ENCODE results near the gene ZMYM2. TPM values are rescaled to one million over a fixed set of nuclear protein-coding genes. Genes with fewer than 3 reads are reported as not detected.

Gene ZMYM2
- total and polyA plus RNA-seq, 2 of the 13 experiments (the other 11 are each of a cell fraction or from before 2014, with no cell fraction given) = 22.4 to 40.8 TPM

DNA sequence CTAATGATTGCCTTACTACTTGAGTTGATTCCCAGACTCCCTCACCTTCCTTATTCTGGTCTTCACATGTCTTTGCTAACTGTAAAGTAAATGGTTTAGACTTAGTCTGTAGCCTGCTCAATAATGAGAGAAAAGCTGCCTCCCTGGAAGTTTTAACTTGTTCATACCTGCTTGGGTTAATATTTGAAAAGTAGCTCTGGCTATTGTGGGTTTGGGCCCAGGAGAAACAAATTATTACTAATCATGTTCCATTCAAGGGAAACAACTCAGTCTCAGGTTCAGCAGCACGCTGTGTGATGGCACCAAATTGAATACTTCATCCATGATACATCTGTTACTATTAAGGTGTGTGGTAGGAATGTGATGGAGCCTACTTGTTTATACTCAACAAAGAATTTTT, 75.0 kb downstream of the ZMYM2 start:
- BruUV-seq (replicated peaks) = no TSS peak
- Histone ChIP-seq H3K4me1 (ENCODE audit: insufficient read depth, low read length) (no peaks in the 10 kb centered on the region), H3K4me3 (replicated peaks in 1 of 3; ENCODE audit: insufficient read depth in 1 of 3, low read depth in 2 of 3, low read length in 3 of 3) (no peak overlapping the region), H3K27ac (ENCODE audit: extremely low read length, insufficient read depth, low read length) (no peak overlapping the region), H3K9ac (ENCODE audit: insufficient read depth, low read depth, low read length) (no peak overlapping the region), H3K4me2 (ENCODE audit: low read depth, low read length) (no peak overlapping the region), H3K36me3 (replicated peaks in 1 of 2; ENCODE audit: control insufficient read depth in 1 of 2, insufficient read depth in 2 of 2, low read length in 2 of 2) (peaks cover 6 to 41% of the 10 kb centered on the region in 2 experiments), H4K20me1 (ENCODE audit: insufficient read depth, low read length) (no peaks in the 10 kb centered on the region), H3K27me3 (ENCODE audit: control insufficient read depth in 1 of 2, insufficient read depth in 2 of 2, low read length in 2 of 2) (no peaks in the 10 kb centered on the region), H3K9me3 (ENCODE audit: low read length) (no peaks in the 10 kb centered on the region), H2AFZ (ENCODE audit: low read length) (no peak overlapping the region), H3K79me2 (ENCODE audit: insufficient read depth, low read length) (no peaks in the 10 kb centered on the region)
- FAIRE-seq = no peak
- DNase-seq (ENCODE audit: low spot score) = no peak
- ATAC-seq = no peak
- in situ Hi-C loops (cut with HindIII; ENCODE audit: extremely low pct_ligation_motif_present, low pct_unique_long_range_greater_than_20kb) = no loop called here
- ChIA-PET POLR2A (no interaction called here), CTCF (ENCODE audit: low intra/inter-chr PET ratio, low total read pairs) (no interaction called here)
- intact Hi-C loops (cut with micrococcal nuclease; ENCODE audit: unreplicated experiment) = no loop called here
- 75% methylated on average over 1 of the region's 1 CpG for WGBS (ENCODE audit: low lambda C conversion rate)
- TF ChIP-seq ZNF7 (CRISPR knock-in tag; IDR thresholded peaks at IDR 0.05) (no peak), ERF (CRISPR knock-in tag; IDR thresholded peaks at IDR 0.05) (no peak), ZNF510 (CRISPR knock-in tag; IDR thresholded peaks at IDR 0.05; ENCODE audit: low read depth) (no peak), AGO1 (IDR thresholded peaks at IDR 0.05; ENCODE audit: low read depth, low read length, poor library complexity, severe bottlenecking) (no peak), TP53 (CRISPR knock-in tag; conservative IDR thresholded peaks at IDR 0.05) (no peak), ZNF772 (CRISPR knock-in tag; IDR thresholded peaks at IDR 0.05) (no peak), ZNF670 (CRISPR knock-in tag; IDR thresholded peaks at IDR 0.05; ENCODE audit: borderline replicate concordance) (no peak), GLI4 (CRISPR knock-in tag; IDR thresholded peaks at IDR 0.05; ENCODE audit: borderline replicate concordance) (no peak), CHD4 (IDR thresholded peaks at IDR 0.05; ENCODE audit: borderline replicate concordance, low read length) (no peak), SP4 (CRISPR knock-in tag; IDR thresholded peaks at IDR 0.05) (no peak)
- TF ChIP-seq, protein P1, sequence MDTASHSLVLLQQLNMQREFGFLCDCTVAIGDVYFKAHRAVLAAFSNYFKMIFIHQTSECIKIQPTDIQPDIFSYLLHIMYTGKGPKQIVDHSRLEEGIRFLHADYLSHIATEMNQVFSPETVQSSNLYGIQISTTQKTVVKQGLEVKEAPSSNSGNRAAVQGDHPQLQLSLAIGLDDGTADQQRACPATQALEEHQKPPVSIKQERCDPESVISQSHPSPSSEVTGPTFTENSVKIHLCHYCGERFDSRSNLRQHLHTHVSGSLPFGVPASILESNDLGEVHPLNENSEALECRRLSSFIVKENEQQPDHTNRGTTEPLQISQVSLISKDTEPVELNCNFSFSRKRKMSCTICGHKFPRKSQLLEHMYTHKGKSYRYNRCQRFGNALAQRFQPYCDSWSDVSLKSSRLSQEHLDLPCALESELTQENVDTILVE (CRISPR knock-in tag; IDR thresholded peaks at IDR 0.05) = no peak
- TF ChIP-seq, protein P2, sequence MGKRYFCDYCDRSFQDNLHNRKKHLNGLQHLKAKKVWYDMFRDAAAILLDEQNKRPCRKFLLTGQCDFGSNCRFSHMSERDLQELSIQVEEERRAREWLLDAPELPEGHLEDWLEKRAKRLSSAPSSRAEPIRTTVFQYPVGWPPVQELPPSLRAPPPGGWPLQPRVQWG (CRISPR knock-in tag; IDR thresholded peaks at IDR 0.05; ENCODE audit: borderline replicate concordance, low read depth) = no peak
- TF ChIP-seq, protein P3, sequence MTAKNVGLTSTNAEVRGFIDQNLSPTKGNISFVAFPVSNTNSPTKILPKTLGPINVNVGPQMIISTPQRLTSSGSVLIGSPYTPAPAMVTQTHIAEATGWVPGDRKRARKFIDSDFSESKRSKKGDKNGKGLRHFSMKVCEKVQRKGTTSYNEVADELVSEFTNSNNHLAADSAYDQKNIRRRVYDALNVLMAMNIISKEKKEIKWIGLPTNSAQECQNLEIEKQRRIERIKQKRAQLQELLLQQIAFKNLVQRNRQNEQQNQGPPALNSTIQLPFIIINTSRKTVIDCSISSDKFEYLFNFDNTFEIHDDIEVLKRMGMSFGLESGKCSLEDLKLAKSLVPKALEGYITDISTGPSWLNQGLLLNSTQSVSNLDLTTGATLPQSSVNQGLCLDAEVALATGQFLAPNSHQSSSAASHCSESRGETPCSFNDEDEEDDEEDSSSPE (CRISPR knock-in tag; IDR thresholded peaks at IDR 0.05) = no peak
- TF ChIP-seq, protein P4, sequence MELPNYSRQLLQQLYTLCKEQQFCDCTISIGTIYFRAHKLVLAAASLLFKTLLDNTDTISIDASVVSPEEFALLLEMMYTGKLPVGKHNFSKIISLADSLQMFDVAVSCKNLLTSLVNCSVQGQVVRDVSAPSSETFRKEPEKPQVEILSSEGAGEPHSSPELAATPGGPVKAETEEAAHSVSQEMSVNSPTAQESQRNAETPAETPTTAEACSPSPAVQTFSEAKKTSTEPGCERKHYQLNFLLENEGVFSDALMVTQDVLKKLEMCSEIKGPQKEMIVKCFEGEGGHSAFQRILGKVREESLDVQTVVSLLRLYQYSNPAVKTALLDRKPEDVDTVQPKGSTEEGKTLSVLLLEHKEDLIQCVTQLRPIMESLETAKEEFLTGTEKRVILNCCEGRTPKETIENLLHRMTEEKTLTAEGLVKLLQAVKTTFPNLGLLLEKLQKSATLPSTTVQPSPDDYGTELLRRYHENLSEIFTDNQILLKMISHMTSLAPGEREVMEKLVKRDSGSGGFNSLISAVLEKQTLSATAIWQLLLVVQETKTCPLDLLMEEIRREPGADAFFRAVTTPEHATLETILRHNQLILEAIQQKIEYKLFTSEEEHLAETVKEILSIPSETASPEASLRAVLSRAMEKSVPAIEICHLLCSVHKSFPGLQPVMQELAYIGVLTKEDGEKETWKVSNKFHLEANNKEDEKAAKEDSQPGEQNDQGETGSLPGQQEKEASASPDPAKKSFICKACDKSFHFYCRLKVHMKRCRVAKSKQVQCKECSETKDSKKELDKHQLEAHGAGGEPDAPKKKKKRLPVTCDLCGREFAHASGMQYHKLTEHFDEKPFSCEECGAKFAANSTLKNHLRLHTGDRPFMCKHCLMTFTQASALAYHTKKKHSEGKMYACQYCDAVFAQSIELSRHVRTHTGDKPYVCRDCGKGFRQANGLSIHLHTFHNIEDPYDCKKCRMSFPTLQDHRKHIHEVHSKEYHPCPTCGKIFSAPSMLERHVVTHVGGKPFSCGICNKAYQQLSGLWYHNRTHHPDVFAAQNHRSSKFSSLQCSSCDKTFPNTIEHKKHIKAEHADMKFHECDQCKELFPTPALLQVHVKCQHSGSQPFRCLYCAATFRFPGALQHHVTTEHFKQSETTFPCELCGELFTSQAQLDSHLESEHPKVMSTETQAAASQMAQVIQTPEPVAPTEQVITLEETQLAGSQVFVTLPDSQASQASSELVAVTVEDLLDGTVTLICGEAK (IDR thresholded peaks at IDR 0.05) = no peak
- TF ChIP-seq, protein P4 (CRISPR knock-in tag; IDR thresholded peaks at IDR 0.05) = no peak
